HEK293T (cell line): ENCODE data around the gene TUBA3C.

Experiments used
- ARNT ChIP-seq: fragments of 450-650 bp; IDR thresholded peaks from 2 replicates; pipeline ENCODE4 v1.6.1; 2017; ENCODE audit warnings: mild to moderate bottlenecking
- BHLHE40 ChIP-seq: fragments of 450-650 bp; IDR thresholded peaks from 2 replicates; pipeline ENCODE4 v1.6.1; 2016; ENCODE audit warnings: mild to moderate bottlenecking, moderate library complexity, borderline replicate concordance
- ELF4 ChIP-seq: fragments of 450-650 bp; IDR thresholded peaks from 2 replicates; pipeline ENCODE4 v1.6.1; 2017; ENCODE audit warnings: antibody characterized with exemption
- FOXA1 ChIP-seq: fragments of 450-650 bp; IDR thresholded peaks from 2 replicates; pipeline ENCODE4 v1.6.1; 2016; ENCODE audit warnings: mild to moderate bottlenecking
- FOXK2 ChIP-seq: fragments of 450-650 bp; IDR thresholded peaks from 2 replicates; pipeline ENCODE4 v1.6.1; 2016; ENCODE audit warnings: mild to moderate bottlenecking
- FOXM1 ChIP-seq: fragments of 450-650 bp; IDR thresholded peaks from 2 replicates; pipeline ENCODE4 v1.6.1; 2017; ENCODE audit warnings: mild to moderate bottlenecking, borderline replicate concordance
- HDGF ChIP-seq: fragments of 450-650 bp; IDR thresholded peaks from 2 replicates; pipeline ENCODE4 v1.6.1; 2017; ENCODE audit warnings: antibody characterized with exemption, borderline replicate concordance
- L3MBTL2 ChIP-seq: fragments of 450-650 bp; conservative IDR thresholded peaks from 2 replicates; pipeline ENCODE4 v1.6.1; 2016; ENCODE audit warnings: mild to moderate bottlenecking
- LEF1 ChIP-seq: fragments of 450-650 bp; IDR thresholded peaks from 2 replicates; pipeline ENCODE4 v1.6.1; 2017; ENCODE audit warnings: mild to moderate bottlenecking, borderline replicate concordance
- NFRKB ChIP-seq: fragments of 450-650 bp; IDR thresholded peaks from 2 replicates; pipeline ENCODE4 v1.6.1; 2016; ENCODE audit warnings: mild to moderate bottlenecking, moderate library complexity
- PKNOX1 ChIP-seq: fragments of 450-650 bp; IDR thresholded peaks from 2 replicates; pipeline ENCODE4 v1.6.1; 2016
- SUZ12 ChIP-seq: fragments of 450-650 bp; IDR thresholded peaks from 2 replicates; pipeline ENCODE4 v1.6.1; 2016; ENCODE audit warnings: mild to moderate bottlenecking
- TARDBP ChIP-seq: fragments of 450-650 bp; IDR thresholded peaks from 2 replicates; pipeline ENCODE4 v1.6.1; 2016
- ZNF384 ChIP-seq: fragments of 450-650 bp; IDR thresholded peaks from 2 replicates; pipeline ENCODE4 v1.6.1; 2016

GRCh38 chr13:19185865-19186645, 4.4 kb upstream of the TUBA3C start:
- TF ChIP-seq PKNOX1 (no peak), LEF1 (no peak), TARDBP (no peak), ZNF384 (no peak), BHLHE40 (no peak), L3MBTL2 (no peak), NFRKB (no peak), SUZ12 (no peak), FOXK2 (no peak), ARNT (no peak), FOXA1 (no peak), FOXM1 (no peak), HDGF (no peak), ELF4 (no peak)
